ENCODE data around the gene KRT77. TPM values are rescaled to one million over a fixed set of nuclear protein-coding genes. Genes with fewer than 3 reads are reported as not detected.

The KRT77 gene
- total and polyA plus RNA-seq, 7 donors: 0.01 TPM; not detected in 6

GRCh38 chr12:52685406-52685890 is 17.9 kb downstream of the KRT77 start:
- TF ChIP-seq CTCF (IDR thresholded peaks at IDR 0.05) (no peak), POLR2A (IDR thresholded peaks at IDR 0.05) (no peak), POLR2AphosphoS5 (IDR thresholded peaks at IDR 0.05) (no peak), EP300 (IDR thresholded peaks at IDR 0.05) (no peak)
- DNase-seq: no peak
- Histone ChIP-seq H3K4me3 (no peak overlapping the region), H3K27ac (no peak overlapping the region), H3K27me3 (peaks cover 0 to 35% (median 16%) of the 10 kb centered on the region in 3 donors), H3K4me1 (peaks cover 0 to 6% (median 2%) of the 10 kb centered on the region in 4 donors), H3K36me3 (no peaks in the 10 kb centered on the region), H3K9me3 (no peaks in the 10 kb centered on the region)
- WGBS, 2 donors: 77 to 80% methylated on average over 6 of the region's 6 CpGs
- intact Hi-C loops (cut with DNase I): no loop called here

GRCh38 chr12:52684431-52684830 is 18.9 kb downstream of the KRT77 start:
- 91 to 92% methylated on average over 2 of the region's 2 CpGs for WGBS, 2 donors
- intact Hi-C loops (cut with DNase I): no loop called here

GRCh38 chr12:52683575-52684300 is 19.6 kb downstream of the KRT77 start:
- 92 to 93% methylated on average over 12 of the region's 12 CpGs for WGBS, 2 donors
- TF ChIP-seq POLR2AphosphoS5 (IDR thresholded peaks at IDR 0.05) (no peak), CTCF (IDR thresholded peaks at IDR 0.05) (no peak), EP300 (IDR thresholded peaks at IDR 0.05) (no peak), POLR2A (IDR thresholded peaks at IDR 0.05) (no peak)
- DNase-seq: no peak
- no peak overlapping the region for H3K4me3 ChIP-seq
- no peaks in the 10 kb centered on the region for H3K9me3 ChIP-seq
- peaks cover 0 to 21% (median 7%) of the 10 kb centered on the region in 3 donors for H3K27me3 ChIP-seq
- intact Hi-C loops (cut with DNase I): no loop called here
- no peaks in the 10 kb centered on the region for H3K4me1 ChIP-seq
- H3K36me3 ChIP-seq: no peaks in the 10 kb centered on the region
- no peak overlapping the region for H3K27ac ChIP-seq

More at GRCh38 chr12:52684431-52684830, 18.9 kb downstream of the KRT77 start:
- Histone ChIP-seq H3K36me3 (no peaks in the 10 kb centered on the region), H3K4me3 (no peak overlapping the region), H3K27me3 (peaks cover 0 to 25% (median 7%) of the 10 kb centered on the region in 3 donors), H3K4me1 (no peaks in the 10 kb centered on the region), H3K27ac (no peak overlapping the region), H3K9me3 (no peaks in the 10 kb centered on the region)
- TF ChIP-seq EP300 (IDR thresholded peaks at IDR 0.05) (no peak), POLR2AphosphoS5 (IDR thresholded peaks at IDR 0.05) (no peak), POLR2A (IDR thresholded peaks at IDR 0.05) (no peak), CTCF (IDR thresholded peaks at IDR 0.05) (no peak)
- DNase-seq: no peak

GRCh38 chr12:52682938-52683574 is 20.3 kb downstream of the KRT77 start:
- Histone ChIP-seq H3K27ac (no peak overlapping the region), H3K36me3 (no peaks in the 10 kb centered on the region), H3K9me3 (no peaks in the 10 kb centered on the region), H3K4me1 (no peaks in the 10 kb centered on the region), H3K27me3 (peaks cover 0 to 17% (median 7%) of the 10 kb centered on the region in 3 donors), H3K4me3 (no peak overlapping the region)
- DNase-seq: no peak
- TF ChIP-seq EP300 (IDR thresholded peaks at IDR 0.05) (no peak), POLR2AphosphoS5 (IDR thresholded peaks at IDR 0.05) (no peak), CTCF (IDR thresholded peaks at IDR 0.05) (no peak), POLR2A (IDR thresholded peaks at IDR 0.05) (no peak)
- intact Hi-C loops (cut with DNase I): no loop called here
- 80 to 89% methylated on average over 4 of the region's 4 CpGs for whole genome bisulfite sequencing, 2 donors

Measured in sigmoid colon (tissue), 7 donors.